ENCODE data around the gene LRFN3.

Gene LRFN3

GRCh38 chr19:35963514-35963913 is 27.3 kb downstream of the LRFN3 start:
- no peak overlapping the region for H2AFZ ChIP-seq (ENCODE audit: low read length)
- H3F3A ChIP-seq (ENCODE audit: insufficient read depth, low read length): no peaks in the 10 kb centered on the region
- H3K9ac ChIP-seq (ENCODE audit: low read length): no peak overlapping the region
- no peaks in the 10 kb centered on the region for H3K36me3 ChIP-seq (replicated peaks; ENCODE audit: insufficient read depth, low read length)
- no peaks in the 10 kb centered on the region for H4K20me1 ChIP-seq (ENCODE audit: insufficient read depth, low read length)
- H3K27ac ChIP-seq (ENCODE audit: low read length): no peak overlapping the region
- no peaks in the 10 kb centered on the region for H3K79me2 ChIP-seq (ENCODE audit: low read length)
- no peak overlapping the region for H3K4me3 ChIP-seq (ENCODE audit: low read length)
- no peak for DNase-seq
- no peaks in the 10 kb centered on the region for H3K9me2 ChIP-seq (replicated peaks; ENCODE audit: insufficient read depth, low read length)
- H3K9me3 ChIP-seq (replicated peaks; ENCODE audit: insufficient read depth, low read length): no peaks in the 10 kb centered on the region
- no peaks in the 10 kb centered on the region for H3K4me1 ChIP-seq (ENCODE audit: low read length)
- no peak for TF ChIP-seq EZH2phosphoT487 (IDR thresholded peaks at IDR 0.05; ENCODE audit: low read length)
- no peak for TF ChIP-seq CTCF (IDR thresholded peaks at IDR 0.05; ENCODE audit: low read length)
- no peak for TF ChIP-seq EZH2 (optimal IDR thresholded peaks at IDR 0.05; ENCODE audit: low read depth, low read length)
- peaks cover 62% of the 10 kb centered on the region for H3K27me3 ChIP-seq (replicated peaks; ENCODE audit: insufficient read depth, low read length)
- H3K4me2 ChIP-seq (ENCODE audit: low read depth, low read length): no peak overlapping the region

GRCh38 chr19:35966771-35967170 is 30.6 kb downstream of the LRFN3 start:
- H3K9me3 ChIP-seq (replicated peaks; ENCODE audit: insufficient read depth, low read length): no peaks in the 10 kb centered on the region
- DNase-seq: no peak
- no peak for TF ChIP-seq CTCF (IDR thresholded peaks at IDR 0.05; ENCODE audit: low read length)
- no peak for TF ChIP-seq EZH2 (optimal IDR thresholded peaks at IDR 0.05; ENCODE audit: low read depth, low read length)
- TF ChIP-seq EZH2phosphoT487 (IDR thresholded peaks at IDR 0.05; ENCODE audit: low read length): no peak
- H3K36me3 ChIP-seq (replicated peaks; ENCODE audit: insufficient read depth, low read length): no peaks in the 10 kb centered on the region
- no peak overlapping the region for H2AFZ ChIP-seq (ENCODE audit: low read length)
- H3K79me2 ChIP-seq (ENCODE audit: low read length): no peaks in the 10 kb centered on the region
- H3K9ac ChIP-seq (ENCODE audit: low read length): no peak overlapping the region
- peaks cover 59% of the 10 kb centered on the region for H3K27me3 ChIP-seq (replicated peaks; ENCODE audit: insufficient read depth, low read length)
- H3K4me1 ChIP-seq (ENCODE audit: low read length): no peaks in the 10 kb centered on the region
- no peaks in the 10 kb centered on the region for H3F3A ChIP-seq (ENCODE audit: insufficient read depth, low read length)
- H3K4me2 ChIP-seq (ENCODE audit: low read depth, low read length): no peak overlapping the region
- no peaks in the 10 kb centered on the region for H4K20me1 ChIP-seq (ENCODE audit: insufficient read depth, low read length)
- no peaks in the 10 kb centered on the region for H3K9me2 ChIP-seq (replicated peaks; ENCODE audit: insufficient read depth, low read length)
- H3K4me3 ChIP-seq (ENCODE audit: low read length): no peak overlapping the region
- no peak overlapping the region for H3K27ac ChIP-seq (ENCODE audit: low read length)

- Histone ChIP-seq H3K4me1 (ENCODE audit: low read length) (no peaks in the 10 kb centered on the region), H3F3A (ENCODE audit: insufficient read depth, low read length) (no peaks in the 10 kb centered on the region), H3K9me3 (replicated peaks; ENCODE audit: insufficient read depth, low read length) (no peaks in the 10 kb centered on the region), H3K79me2 (ENCODE audit: low read length) (no peaks in the 10 kb centered on the region), H4K20me1 (ENCODE audit: insufficient read depth, low read length) (no peaks in the 10 kb centered on the region), H3K27me3 (replicated peaks; ENCODE audit: insufficient read depth, low read length) (peaks cover 62% of the 10 kb centered on the region), H3K27ac (ENCODE audit: low read length) (no peak overlapping the region), H3K9me2 (replicated peaks; ENCODE audit: insufficient read depth, low read length) (no peaks in the 10 kb centered on the region), H3K9ac (ENCODE audit: low read length) (no peak overlapping the region), H2AFZ (ENCODE audit: low read length) (no peak overlapping the region), H3K36me3 (replicated peaks; ENCODE audit: insufficient read depth, low read length) (no peaks in the 10 kb centered on the region), H3K4me3 (ENCODE audit: low read length) (no peak overlapping the region), H3K4me2 (ENCODE audit: low read depth, low read length) (no peak overlapping the region)
- DNase-seq: no peak
- no peak for TF ChIP-seq EZH2phosphoT487 (IDR thresholded peaks at IDR 0.05; ENCODE audit: low read length)
- no peak for TF ChIP-seq CTCF (IDR thresholded peaks at IDR 0.05; ENCODE audit: low read length)
- TF ChIP-seq EZH2 (optimal IDR thresholded peaks at IDR 0.05; ENCODE audit: low read depth, low read length): no peak
Observed at GRCh38 chr19:35973487-35973886, 37.3 kb downstream of the LRFN3 start.
